Hematopoietic multipotent progenitor cell treated with erythropoietin and hydrocortisone succinate and interleukin-3 and kit ligand, for 15 days (in vitro differentiated cells): ENCODE results near the gene MICAL2.

Experiments
- DNase-seq: peaks from one replicate; pipeline ENCODE4 v3.0.0-alpha.2; 2015; ENCODE audit warnings: low spot score

The MICAL2 gene

DNA sequence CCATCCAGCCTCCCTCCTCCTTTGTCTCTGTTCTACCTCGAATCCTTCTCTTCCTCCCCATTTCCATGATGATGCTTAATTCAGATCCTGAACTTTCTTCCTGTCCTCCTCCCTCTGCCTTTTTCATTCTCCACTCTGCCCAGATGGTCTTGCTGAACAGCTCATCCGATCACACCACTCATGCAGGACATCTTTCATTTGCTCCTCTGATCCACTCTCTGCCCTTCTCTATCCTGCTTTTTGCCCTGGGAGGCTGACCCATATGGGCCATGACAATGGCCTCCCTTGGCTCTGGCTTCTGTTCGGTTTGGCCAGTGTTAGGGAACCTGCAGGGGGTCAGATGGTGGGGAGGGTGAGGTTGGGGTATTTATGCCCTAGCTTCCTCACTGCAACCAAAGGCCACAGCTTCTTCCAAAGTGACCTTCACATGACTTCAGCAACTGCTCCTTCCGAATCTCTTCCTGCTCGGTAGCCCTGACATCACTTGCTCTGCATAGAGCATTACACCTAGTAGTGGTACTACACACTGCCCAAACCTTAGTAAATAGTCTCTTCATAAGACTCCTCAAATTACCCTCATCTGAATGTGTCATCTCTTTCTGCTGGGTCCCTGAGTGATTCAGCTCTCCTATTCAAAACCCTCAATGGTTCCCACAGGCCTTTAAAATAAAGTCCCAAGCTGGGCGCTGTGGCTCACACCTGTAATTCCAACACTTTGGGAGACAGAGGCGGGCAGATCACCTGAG is 32.7 kb upstream of the MICAL2 start:
- DNase-seq, result no peak

DNA sequence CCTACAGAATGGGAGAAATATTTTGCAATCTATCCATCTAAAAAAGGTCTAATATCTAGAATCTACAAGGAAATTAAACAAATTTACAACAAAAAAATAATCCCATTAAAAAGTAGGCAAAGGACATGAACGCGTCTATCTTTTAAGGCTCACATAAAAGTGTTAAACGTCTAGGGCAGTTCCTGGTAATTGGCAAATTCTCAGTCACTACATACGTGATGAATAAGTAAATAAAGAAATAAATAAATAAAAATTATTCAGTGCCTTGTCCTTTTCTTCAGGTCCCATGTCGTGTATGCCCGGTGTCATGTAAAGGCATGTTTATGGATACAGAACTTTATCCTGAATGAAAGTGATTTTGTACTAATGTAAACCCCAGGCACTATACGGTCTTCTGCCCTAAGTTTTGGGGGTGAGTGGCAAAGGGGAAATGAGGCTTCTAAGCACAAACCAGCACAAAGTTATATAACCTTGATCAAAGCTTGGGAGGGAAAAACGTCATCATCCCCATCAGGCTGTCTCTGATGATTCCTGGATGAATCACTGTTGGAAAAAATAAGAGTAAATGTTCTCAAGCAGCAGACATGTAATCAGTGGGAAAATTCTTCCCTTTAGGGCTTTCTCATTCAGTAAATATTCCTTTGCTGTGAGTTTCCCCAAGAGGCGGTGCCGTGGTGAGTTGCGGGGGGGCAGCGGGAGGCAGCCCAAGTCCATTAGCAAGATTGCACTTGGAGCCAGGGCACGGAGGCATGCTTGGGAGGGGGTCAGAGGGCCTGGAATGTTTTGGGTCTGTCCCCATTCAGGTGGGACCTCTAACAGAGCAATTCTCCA is 30.4 kb upstream of the MICAL2 start:
- DNase-seq, result no peak

- peak; percentile 47 for DNase-seq
Observed at GRCh38 chr11:12083380-12083779, 27.0 kb upstream of the MICAL2 start.

GRCh38 chr11:12084256-12084655 is 26.1 kb upstream of the MICAL2 start:
- DNase-seq, result no peak

GRCh38 chr11:12085371-12086251 is 24.8 kb upstream of the MICAL2 start:
- no peak for DNase-seq

DNA sequence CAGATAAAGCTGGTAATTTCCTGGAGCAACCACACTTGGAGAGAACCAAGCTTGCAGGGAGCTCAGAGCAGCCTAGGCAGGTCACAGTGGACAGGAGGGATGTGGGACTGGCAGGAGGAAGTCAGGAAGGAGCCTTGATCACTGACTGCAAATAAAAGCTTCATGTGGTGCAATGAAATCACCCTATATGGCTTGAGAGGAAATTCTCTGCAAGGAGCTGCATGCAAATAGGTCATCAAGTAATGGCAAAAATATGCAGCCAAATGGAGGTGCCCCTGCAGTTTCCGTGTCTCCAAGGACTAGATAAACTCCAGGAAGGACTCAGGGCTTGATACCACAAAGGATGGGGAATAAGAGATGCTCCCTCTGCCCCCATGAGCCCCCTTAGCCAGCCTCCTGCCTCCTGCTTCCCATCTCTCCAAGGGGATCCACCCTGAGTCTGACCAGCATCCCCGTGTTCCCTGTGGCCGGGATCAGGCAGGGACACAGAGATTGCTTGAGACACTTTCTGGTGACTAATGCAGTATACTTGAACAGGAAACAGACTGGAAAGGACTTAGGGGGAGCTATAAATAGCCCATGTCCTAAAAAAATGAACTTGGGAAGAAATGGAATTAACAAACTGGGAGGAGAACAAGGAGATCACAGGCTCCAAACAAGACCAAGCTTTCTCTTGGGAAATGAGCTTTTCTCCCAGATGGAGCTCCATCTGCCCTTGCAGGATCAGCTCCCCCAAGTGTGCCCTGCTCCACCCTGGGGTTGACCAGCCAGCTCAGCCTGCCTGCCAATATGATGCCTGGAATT is 23.9 kb upstream of the MICAL2 start:
- no peak for DNase-seq

DNA sequence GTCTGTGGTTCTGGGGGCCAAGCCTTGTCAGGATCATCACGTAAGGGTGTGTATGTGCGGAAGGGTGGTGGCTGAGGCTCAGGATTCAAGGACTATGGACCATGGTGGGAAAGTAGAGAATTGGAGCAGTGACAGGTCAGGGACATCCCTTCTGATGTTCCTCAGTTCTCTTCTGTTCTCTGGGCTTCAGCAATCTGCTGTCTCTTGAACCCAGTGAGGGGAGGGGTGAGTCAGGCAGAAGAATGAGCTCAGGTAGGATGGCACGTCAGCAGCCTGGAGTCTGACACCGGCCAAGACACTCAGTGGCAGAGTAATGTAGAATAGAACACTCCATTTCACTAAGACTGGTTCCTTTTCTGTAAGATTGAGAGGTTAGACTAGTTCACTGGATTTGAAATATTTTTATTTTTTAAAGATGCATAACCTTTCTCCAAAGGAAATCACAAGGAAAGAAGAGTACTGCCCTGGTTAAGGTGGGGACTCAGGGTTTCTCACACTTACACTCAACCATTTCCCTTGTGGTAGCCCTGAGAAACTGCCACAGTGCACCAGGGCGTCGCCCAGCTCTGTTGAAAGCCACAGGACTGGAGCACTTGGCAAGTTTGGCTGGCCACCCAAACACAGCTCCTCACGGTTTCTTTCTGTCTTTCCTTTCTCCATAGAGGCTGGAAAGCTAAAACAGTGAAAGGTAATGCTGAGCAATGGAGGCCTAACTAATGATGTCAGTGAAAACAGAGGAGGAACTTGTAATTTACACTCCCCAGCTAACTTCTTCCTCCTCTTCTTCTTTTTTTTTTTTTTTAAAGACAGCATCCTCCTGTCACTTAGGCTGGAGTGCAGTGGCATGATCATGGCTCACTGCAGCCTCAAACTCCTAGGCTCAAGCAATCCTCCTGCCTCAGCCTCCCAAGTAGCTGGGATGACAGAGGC is 23.1 kb upstream of the MICAL2 start:
- peak; percentile 57 for DNase-seq

DNA sequence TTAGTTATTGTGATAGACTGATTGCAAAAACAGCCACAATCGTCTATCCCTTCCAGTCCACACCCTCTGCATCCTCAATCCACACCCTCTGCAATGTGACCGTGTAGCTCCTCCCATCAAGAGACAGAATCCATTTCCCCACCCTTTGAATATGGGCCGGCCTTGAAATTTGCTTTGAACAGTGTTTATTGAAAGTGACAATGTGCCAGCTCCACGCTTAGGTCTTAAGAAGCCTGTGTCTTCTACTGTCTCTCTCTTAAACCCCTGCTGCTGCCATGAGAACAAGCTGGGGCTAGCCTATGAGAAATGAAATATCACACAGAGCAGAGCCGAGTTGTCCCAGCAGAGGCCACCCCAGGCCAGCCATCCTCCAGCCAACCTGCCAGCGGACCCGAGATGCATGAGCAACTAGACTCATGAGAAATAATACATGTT is 22.3 kb upstream of the MICAL2 start:
- DNase-seq, result peak; percentile 58

GRCh38 chr11:12088531-12088930 is 21.9 kb upstream of the MICAL2 start:
- DNase-seq, result no peak

- DNase-seq, result no peak
Observed at GRCh38 chr11:12089041-12089440, 21.3 kb upstream of the MICAL2 start.

- no peak for DNase-seq
Observed at GRCh38 chr11:12089473-12089872, 20.9 kb upstream of the MICAL2 start.

DNA sequence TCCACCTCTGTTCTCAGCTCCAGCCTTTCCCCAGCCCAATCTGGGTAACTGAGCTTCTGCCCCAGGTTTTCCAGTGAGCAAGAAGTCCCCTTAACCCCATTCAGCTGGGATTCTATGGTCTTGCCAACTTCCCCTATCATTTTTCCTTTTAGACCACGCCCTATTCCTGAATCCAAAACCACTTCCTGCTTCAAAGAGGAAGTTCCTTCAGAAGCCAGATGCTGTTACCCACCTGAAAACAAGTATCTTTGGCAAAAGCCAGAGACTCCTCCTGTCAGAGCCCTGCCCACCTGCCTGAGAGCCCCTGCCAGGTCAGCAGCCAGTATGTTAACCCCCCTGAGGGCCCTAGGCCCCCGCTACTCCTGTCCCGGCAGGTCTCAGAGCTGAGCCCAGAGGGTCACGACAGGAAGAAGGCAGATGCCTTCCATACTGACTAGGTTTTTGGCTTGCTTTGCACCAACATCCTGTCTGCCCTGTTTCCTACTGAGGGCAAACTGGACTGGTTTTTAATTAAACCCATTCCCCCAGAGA is 20.3 kb upstream of the MICAL2 start:
- DNase-seq, result no peak

- no peak for DNase-seq
Observed at GRCh38 chr11:12090761-12091258, 19.6 kb upstream of the MICAL2 start.

DNA sequence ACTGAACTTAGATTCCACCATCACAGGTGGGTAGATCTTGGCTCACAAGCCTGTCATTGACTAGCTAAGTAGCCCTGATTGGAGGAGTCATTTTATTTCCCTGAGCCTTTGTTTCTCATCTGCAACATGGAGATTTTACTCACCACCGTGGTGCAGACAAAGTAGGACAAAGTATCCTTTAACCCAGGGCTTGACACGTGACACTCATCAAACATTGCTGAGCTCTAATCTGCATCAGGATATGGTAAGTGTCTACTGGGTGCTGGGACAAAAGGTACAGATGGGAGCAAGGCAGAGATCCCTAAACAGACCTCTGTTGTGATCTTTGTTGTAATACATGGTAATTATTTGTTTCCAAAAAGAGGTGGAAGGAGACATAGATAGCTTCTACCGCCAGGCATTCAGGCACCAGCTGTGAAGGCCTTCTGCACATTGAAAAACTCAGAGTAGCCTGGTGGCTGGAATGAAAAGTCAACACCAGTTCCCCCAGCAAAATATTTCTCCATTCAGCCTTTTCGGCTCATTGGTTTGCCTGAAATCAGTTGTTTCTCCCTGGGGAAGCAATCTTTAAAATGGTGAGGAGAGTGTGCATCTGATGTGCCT is 18.3 kb upstream of the MICAL2 start:
- DNase-seq, result no peak

GRCh38 chr11:12092714-12093113 is 17.7 kb upstream of the MICAL2 start:
- DNase-seq, result no peak

- DNase-seq, result peak; percentile 52
Observed at GRCh38 chr11:12094872-12095800, 15.3 kb upstream of the MICAL2 start.

DNA sequence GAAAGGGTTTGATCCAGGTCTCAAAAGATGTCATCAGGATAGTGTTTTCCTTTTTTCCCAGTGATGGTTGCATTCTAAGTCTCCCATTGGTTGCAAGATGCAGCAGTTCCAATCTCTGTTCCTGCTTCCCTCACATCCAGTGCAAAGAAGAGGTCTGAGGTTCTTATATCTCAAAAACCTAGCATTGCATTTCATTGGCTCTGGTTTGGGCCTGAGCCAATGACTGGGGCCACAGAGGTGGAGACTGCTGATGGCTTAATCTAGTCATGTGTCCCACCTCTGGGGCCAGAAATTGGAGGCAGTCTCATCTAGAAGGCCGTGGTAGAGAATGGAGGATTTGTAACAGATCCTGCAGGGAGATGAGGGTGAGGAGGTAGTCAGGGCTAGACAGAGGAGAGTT is 13.2 kb upstream of the MICAL2 start:
- DNase-seq, result peak; percentile 16

DNA sequence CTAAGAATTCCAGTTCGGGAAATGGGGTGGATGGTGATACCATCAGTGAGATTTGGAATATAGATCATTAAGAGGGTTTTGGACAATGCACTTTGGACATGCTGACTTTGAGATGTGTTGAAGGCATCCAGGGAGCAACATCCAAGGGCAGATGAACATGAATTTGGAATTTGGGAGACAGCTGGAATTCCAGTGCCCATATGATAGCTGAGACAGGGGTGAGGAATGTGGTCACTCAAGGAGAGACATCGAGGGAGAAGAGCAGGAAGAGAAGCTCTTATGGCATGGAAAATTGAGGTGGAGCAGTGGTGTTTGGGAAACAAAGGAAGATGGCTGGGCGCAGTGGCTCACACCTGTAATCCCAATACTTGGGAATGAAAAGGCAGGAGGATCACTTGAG is 11.8 kb upstream of the MICAL2 start:
- DNase-seq, result no peak
